Kidney (tissue), 14 donors: ENCODE results near the gene DNTT. TPM values are rescaled to one million over a fixed set of nuclear protein-coding genes. Genes with fewer than 3 reads are reported as not detected.

Source experiments
- DNase-seq, 5 donors: peaks; one replicate each; pipeline ENCODE4 v3.0.0-alpha.2; 2013 to 2020
- FAIRE-seq: peaks from 2 replicates; lab custom pipeline; 2012; peaks lifted over from hg19 to GRCh38; lab: Jason Lieb, UNC
- H3K27ac ChIP-seq, 2 donors: one replicate each; pipeline ENCODE4 v1.7.0; 2013; ENCODE audit warnings: low read depth in 2 of 2, low read length in 2 of 2, inconsistent platforms in 1 of 2
- H3K27me3 ChIP-seq: one replicate; pipeline ENCODE4 v1.7.1; 2013; ENCODE audit warnings: low read length, inconsistent platforms; ENCODE audit not compliant: control insufficient read depth, insufficient read depth
- H3K36me3 ChIP-seq, 3 donors: one replicate each; pipeline versions ENCODE4 v1.7.0 to v1.7.1; 2013; ENCODE audit warnings: low read length in 3 of 3, control low read depth in 1 of 3, inconsistent platforms in 1 of 3; ENCODE audit not compliant: insufficient read depth in 3 of 3, control insufficient read depth in 2 of 3
- H3K4me1 ChIP-seq, 3 donors: one replicate each; pipeline versions ENCODE4 v1.7.0 to v1.7.1; 2013; ENCODE audit warnings: low read length in 3 of 3, inconsistent platforms in 1 of 3, low read depth in 1 of 3; ENCODE audit not compliant: control insufficient read depth in 2 of 3, insufficient read depth in 2 of 3
- H3K4me3 ChIP-seq, 3 donors: one replicate each; pipeline versions ENCODE4 v1.7.0 to v1.8.1; 2013; ENCODE audit warnings: low read length in 3 of 3, control low read depth in 1 of 3, inconsistent platforms in 1 of 3
- H3K9ac ChIP-seq, 3 donors: one replicate each; pipeline versions ENCODE4 v1.7.0 to v1.7.1; 2013; ENCODE audit warnings: low read length in 3 of 3, control low read depth in 1 of 3, inconsistent platforms in 1 of 3
- H3K9me3 ChIP-seq, 3 donors: one replicate each; pipeline versions ENCODE4 v1.7.0 to v1.7.1; 2013; ENCODE audit warnings: low read length in 3 of 3, control low read depth in 1 of 3, inconsistent platforms in 1 of 3; ENCODE audit not compliant: control insufficient read depth in 2 of 3, insufficient read depth in 1 of 3
- intact Hi-C: fragments of 100-400 bp; cut with DNase I; formaldehyde crosslinking; loops from one replicate; pipeline ENCODE4 v1.11.1; 2022
- polyA plus RNA-seq: library from polyadenylated mRNA; stranded (reverse); fragments of 350-450 nt; fragmentation: Illumina TruSeq; extraction: RNeasy Lipid Tissue Mini Kit (QIAGEN cat#74804); gene quantifications from one replicate; pipeline ENCODE4 v1.2.3, GENCODE V29; 2014; ENCODE audit warnings: low read depth, low replicate concordance; ENCODE audit not compliant: insufficient read depth
- total RNA-seq: library from RNA; stranded (reverse); fragmentation: NEBNext Ultra II Directional; extraction: Animal tissue kit (Norgen Biotek cat#: 25700); gene quantifications from one replicate; pipeline ENCODE4 v1.2.1, GENCODE V29; 2021
- TF ChIP-seq, protein P1 (sequence below): IDR thresholded peaks from 3 replicates; pipeline ENCODE4 v1.5.1; 2012; ENCODE audit warnings: mild to moderate bottlenecking, moderate library complexity, borderline replicate concordance; ENCODE audit not compliant: insufficient read depth; ENCODE audit errors: extremely low read depth
- donor health status: control.
- donor health status: control.
- donor health status: control.
- donor health status: control.
- donor health status: control.
- donor health status: DM: yes; HTN: yes; CAD: no.
- donor health status: Normal renal cell carcinoma (clear cell type).

Gene DNTT
- total and polyA plus RNA-seq, 2 donors from 2014 or later, result not detected

DNA sequence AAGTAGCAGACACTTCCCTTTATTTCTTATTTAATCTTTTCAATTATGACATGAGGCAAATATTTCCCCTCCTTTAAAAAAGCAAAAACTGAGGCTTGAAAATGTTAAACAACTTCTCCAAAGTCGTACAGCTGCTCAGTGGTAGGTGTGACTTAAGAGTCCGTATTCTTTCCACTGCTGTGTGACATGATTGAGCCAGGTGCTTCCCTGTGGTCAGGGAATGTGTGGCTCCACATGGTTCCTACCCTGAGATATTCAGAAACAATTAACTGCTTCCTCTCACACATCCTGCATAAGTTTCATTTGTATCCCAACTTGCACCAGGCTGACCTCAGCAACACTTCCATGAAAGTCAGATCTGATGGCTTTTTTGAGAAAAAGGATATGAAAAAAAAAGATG, 41.0 kb downstream of the DNTT start:
- Histone ChIP-seq H3K4me3 (no peak overlapping the region), H3K36me3 (no peaks in the 10 kb centered on the region), H3K27me3 (no peaks in the 10 kb centered on the region), H3K9ac (no peak overlapping the region), H3K27ac (no peak overlapping the region), H3K9me3 (peaks cover 0 to 12% (median 0%) of the 10 kb centered on the region in 3 donors), H3K4me1 (no peaks in the 10 kb centered on the region)
- FAIRE-seq, result no peak
- TF ChIP-seq, protein P1, sequence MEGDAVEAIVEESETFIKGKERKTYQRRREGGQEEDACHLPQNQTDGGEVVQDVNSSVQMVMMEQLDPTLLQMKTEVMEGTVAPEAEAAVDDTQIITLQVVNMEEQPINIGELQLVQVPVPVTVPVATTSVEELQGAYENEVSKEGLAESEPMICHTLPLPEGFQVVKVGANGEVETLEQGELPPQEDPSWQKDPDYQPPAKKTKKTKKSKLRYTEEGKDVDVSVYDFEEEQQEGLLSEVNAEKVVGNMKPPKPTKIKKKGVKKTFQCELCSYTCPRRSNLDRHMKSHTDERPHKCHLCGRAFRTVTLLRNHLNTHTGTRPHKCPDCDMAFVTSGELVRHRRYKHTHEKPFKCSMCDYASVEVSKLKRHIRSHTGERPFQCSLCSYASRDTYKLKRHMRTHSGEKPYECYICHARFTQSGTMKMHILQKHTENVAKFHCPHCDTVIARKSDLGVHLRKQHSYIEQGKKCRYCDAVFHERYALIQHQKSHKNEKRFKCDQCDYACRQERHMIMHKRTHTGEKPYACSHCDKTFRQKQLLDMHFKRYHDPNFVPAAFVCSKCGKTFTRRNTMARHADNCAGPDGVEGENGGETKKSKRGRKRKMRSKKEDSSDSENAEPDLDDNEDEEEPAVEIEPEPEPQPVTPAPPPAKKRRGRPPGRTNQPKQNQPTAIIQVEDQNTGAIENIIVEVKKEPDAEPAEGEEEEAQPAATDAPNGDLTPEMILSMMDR, result no peak
- intact Hi-C loops, result no loop called here
- DNase-seq, result no peak

GRCh38 chr10:96346295-96346694, 42.1 kb downstream of the DNTT start:
- Histone ChIP-seq H3K27ac (no peak overlapping the region), H3K9ac (no peak overlapping the region), H3K9me3 (peaks cover 0 to 12% (median 0%) of the 10 kb centered on the region in 3 donors), H3K4me1 (no peaks in the 10 kb centered on the region), H3K4me3 (no peak overlapping the region), H3K27me3 (no peaks in the 10 kb centered on the region), H3K36me3 (no peaks in the 10 kb centered on the region)
- TF ChIP-seq, protein P1, result no peak
- FAIRE-seq, result no peak
- DNase-seq, result no peak
- intact Hi-C loops, result no loop called here

GRCh38 chr10:96352027-96352426, 47.8 kb downstream of the DNTT start:
- H3K9me3 ChIP-seq, result no peaks in the 10 kb centered on the region
- H3K9ac ChIP-seq, result no peak overlapping the region
- no peaks in the 10 kb centered on the region for H3K27me3 ChIP-seq
- no peaks in the 10 kb centered on the region for H3K4me1 ChIP-seq
- FAIRE-seq, result no peak
- intact Hi-C loops, result no loop called here
- H3K27ac ChIP-seq, result no peak overlapping the region
- H3K36me3 ChIP-seq, result no peaks in the 10 kb centered on the region
- DNase-seq, result no peak
- TF ChIP-seq, protein P1, result no peak
- H3K4me3 ChIP-seq, result no peak overlapping the region

DNA sequence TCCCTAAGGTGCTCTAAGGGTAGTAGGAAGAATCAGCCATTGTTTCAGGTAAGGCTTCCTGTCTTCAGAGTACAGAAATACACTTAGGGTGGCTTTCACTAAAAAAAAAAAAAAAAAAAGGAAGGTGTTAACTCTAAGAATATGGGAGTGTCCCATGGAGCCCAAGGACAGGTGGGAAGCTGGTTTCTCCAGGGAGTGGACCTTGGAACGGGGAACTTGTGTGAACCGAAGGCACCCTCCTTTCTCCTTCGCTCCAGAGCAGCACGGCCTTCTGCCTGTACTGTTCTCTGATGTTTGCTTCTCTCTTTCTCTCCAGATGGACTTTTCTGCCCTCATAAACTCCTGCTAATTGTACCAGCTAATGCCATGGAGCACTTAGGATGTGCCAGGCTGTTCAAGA, 48.3 kb downstream of the DNTT start:
- no peaks in the 10 kb centered on the region for H3K27me3 ChIP-seq
- no peak overlapping the region for H3K27ac ChIP-seq
- no peaks in the 10 kb centered on the region for H3K36me3 ChIP-seq
- TF ChIP-seq, protein P1, result no peak
- H3K9me3 ChIP-seq, result no peaks in the 10 kb centered on the region
- no peak overlapping the region for H3K9ac ChIP-seq
- intact Hi-C loops, result no loop called here
- H3K4me1 ChIP-seq, result no peaks in the 10 kb centered on the region
- H3K4me3 ChIP-seq, result no peak overlapping the region
- DNase-seq (no peak), FAIRE-seq (no peak)
